ENCODE data around the gene UGT1A4. TPM values are rescaled to one million over a fixed set of nuclear protein-coding genes. Genes with fewer than 3 reads are reported as not detected.

UGT1A4 gene
- total and polyA plus RNA-seq, 9 of the 15 experiments (the other 6 are each of a cell fraction or from before 2014, with no cell fraction given): not detected

DNA sequence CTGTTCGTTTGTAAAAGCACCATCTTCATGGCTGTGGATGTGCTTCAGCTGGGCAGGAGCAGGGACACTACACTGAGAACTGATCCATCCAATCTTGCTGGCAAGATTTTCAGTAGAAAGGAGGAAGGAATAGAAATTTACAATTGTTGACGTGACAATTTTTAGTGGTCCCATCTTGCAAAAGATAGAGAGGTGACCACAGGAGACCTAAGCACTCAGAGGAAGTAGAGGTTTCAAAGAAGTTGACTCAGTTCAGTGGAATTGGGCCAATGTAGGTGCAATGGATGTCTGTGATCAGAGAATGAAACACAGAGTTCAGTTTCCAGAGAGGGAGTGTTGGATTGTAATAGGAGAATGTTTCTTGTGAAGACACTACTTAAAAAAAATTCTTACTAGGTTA lies 4.4 kb upstream of the UGT1A4 start:
- no peaks in the 10 kb centered on the region for H3K79me2 ChIP-seq (ENCODE audit: control insufficient read depth, insufficient read depth, low read length)
- WGBS (ENCODE audit: insufficient coverage, low coverage, missing lambda C conversion rate): 0% methylated on average over 2 of the region's 2 CpGs

More for the DNA sequence above, 4.4 kb upstream of the UGT1A4 start:
- Histone ChIP-seq H3K9ac (ENCODE audit: insufficient read depth in 1 of 2, low read depth in 2 of 2, low read length in 2 of 2) (no peak overlapping the region), H3K27ac (ENCODE audit: extremely low read depth, low read depth, low read length) (no peak overlapping the region), H3K4me1 (replicated peaks in 1 of 2; ENCODE audit: control insufficient read depth in 2 of 2, insufficient read depth in 2 of 2, low read length in 2 of 2) (0 out of 5 replicates have a peak, but pooled peaks cover 0 to 3% of the 10 kb centered on the region in 2 experiments), H3K4me3 (no peak overlapping the region), H3K36me3 (ENCODE audit: control insufficient read depth, insufficient read depth, low read length) (no peaks in the 10 kb centered on the region), H3K4me2 (ENCODE audit: insufficient read depth, low read length) (no peak overlapping the region), H4K20me1 (replicated peaks; ENCODE audit: control insufficient read depth, insufficient read depth, low read length) (no peaks in the 10 kb centered on the region), H3K9me3 (replicated peaks; ENCODE audit: control insufficient read depth, insufficient read depth, low read depth, low read length) (no peaks in the 10 kb centered on the region), H3K27me3 (ENCODE audit: control insufficient read depth in 2 of 2, insufficient read depth in 2 of 2, low read length in 2 of 2) (peaks cover 0 to 20% of the 10 kb centered on the region in 2 experiments; a peak in 2 of 5 replicates), H3K9me1 (ENCODE audit: control insufficient read depth, insufficient read depth, low read length) (no peaks in the 10 kb centered on the region), H2AFZ (ENCODE audit: low read depth, low read length) (no peak overlapping the region)
- TF ChIP-seq ZNF589 (CRISPR knock-in tag; IDR thresholded peaks at IDR 0.05; ENCODE audit: low read depth) (no peak), COPS2 (conservative IDR thresholded peaks at IDR 0.05) (no peak), SMC3 (conservative IDR thresholded peaks at IDR 0.05; ENCODE audit: insufficient read depth, low read depth, low read length) (no peak), ZNF436 (CRISPR knock-in tag; IDR thresholded peaks at IDR 0.05) (no peak), RBM22 (IDR thresholded peaks at IDR 0.05; ENCODE audit: low read depth, low read length, poor library complexity, severe bottlenecking) (no peak), PRPF4 (IDR thresholded peaks at IDR 0.05; ENCODE audit: insufficient read depth, low read depth, low read length, poor library complexity, severe bottlenecking) (no peak), CHD1 (IDR thresholded peaks at IDR 0.05; ENCODE audit: low read length) (no peak)
- TF ChIP-seq, protein P1, sequence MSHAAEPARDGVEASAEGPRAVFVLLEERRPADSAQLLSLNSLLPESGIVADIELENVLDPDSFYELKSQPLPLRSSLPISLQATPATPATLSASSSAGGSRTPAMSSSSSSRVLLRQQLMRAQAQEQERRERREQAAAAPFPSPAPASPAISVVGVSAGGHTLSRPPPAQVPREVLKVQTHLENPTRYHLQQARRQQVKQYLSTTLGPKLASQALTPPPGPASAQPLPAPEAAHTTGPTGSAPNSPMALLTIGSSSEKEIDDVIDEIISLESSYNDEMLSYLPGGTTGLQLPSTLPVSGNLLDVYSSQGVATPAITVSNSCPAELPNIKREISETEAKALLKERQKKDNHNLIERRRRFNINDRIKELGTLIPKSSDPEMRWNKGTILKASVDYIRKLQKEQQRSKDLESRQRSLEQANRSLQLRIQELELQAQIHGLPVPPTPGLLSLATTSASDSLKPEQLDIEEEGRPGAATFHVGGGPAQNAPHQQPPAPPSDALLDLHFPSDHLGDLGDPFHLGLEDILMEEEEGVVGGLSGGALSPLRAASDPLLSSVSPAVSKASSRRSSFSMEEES (CRISPR knock-in tag; IDR thresholded peaks at IDR 0.05): no peak
- FAIRE-seq: no peak
- POLR2A ChIA-PET: no interaction called here
- CTCF ChIA-PET (ENCODE audit: low intra/inter-chr PET ratio): no interaction called here
- DNase-seq (ENCODE audit: extremely low read depth in 1 of 4, low spot score in 3 of 4): no peak
- no TSS peak for BruUV-seq (replicated peaks)
- no peak for ATAC-seq
- in situ Hi-C loops (cut with MboI) (no loop called here), intact Hi-C loops (cut with micrococcal nuclease) (loop anchor here (10.0 kb wide), 1 partner anchor 129 kb away; no protein-coding TSS in a partner anchor)

All from K562 (cell line).